ENCODE measurements around the gene ACP2.

- TF ChIP-seq CTCF (IDR thresholded peaks at IDR 0.05) (no peak), POLR2A (IDR thresholded peaks at IDR 0.05) (no peak)
These were observed 7.8 kb upstream of the ACP2 start for GRCh38 chr11:47256374-47256773.
